SH-SY5Y (cell line): Measurements from ENCODE around the gene CADM2.

Source experiments
- GATA2 ChIP-seq: IDR thresholded peaks from 2 replicates; pipeline ENCODE4 v1.6.1; 2011; ENCODE audit warnings: mild to moderate bottlenecking, low read depth, low read length
- GATA3 ChIP-seq: IDR thresholded peaks from 2 replicates; pipeline ENCODE4 v1.6.1; 2011; ENCODE audit warnings: low read depth, mild to moderate bottlenecking, low read length, moderate library complexity

DNA sequence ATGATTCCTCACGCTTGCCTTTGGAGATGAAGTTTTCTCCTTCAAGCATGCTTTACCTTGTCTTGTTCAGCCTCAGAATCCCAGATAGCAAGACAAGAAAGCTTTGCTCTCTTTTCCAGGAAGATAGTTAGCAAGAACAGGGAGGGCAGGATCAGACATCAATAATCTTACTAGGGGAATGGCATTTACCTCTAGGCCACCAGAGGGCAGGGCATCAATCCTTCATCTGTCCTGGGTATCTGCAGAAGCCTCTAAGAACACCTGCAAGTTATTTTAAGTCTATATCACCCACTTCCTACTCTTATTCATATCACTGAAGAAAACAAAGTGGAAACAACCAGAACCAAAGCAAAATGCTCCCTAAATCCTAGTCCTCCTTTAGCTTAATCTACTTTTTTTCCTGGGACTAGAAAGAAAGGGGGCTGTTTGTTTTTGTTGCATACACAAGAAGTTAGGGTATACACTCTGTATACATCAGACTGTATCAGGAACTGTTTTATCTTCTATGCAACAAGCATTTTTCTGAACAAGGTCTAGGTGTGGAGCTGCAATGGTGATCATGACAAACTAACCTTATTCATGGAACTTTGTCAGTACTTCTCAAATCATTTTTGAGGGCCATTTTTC is 862.5 kb downstream of the CADM2 start:
- TF ChIP-seq GATA2 (no peak), GATA3 (no peak)
